Esophagus squamous epithelium (tissue), 5 donors: ENCODE measurements around the gene KLHL29. TPM values are rescaled to one million over a fixed set of nuclear protein-coding genes. Genes with fewer than 3 reads are reported as not detected.

ENCODE experiments used
- DNase-seq: peaks from one replicate; lab custom pipeline; 2025; lab: John Stamatoyannopoulos, UW
- H3K27ac ChIP-seq, 4 donors: fragments of 200-600 bp; sonication (generic); one replicate each; pipeline ENCODE4 v1.5.1; 2016 to 2019; ENCODE audit warnings: mild to moderate bottlenecking in 1 of 4
- H3K27me3 ChIP-seq, 4 donors: fragments of 200-600 bp; sonication (generic); 1 replicate in 3 of 4; 2 replicates in 1 of 4; pipeline versions ENCODE4 v1.5.1 to v1.6.0; 2017 to 2021; ENCODE audit warnings: antibody characterized with exemption in 1 of 4
- H3K36me3 ChIP-seq, 3 donors: fragments of 200-600 bp; sonication (generic); one replicate each; pipeline ENCODE4 v1.5.1; 2016 to 2019
- H3K4me1 ChIP-seq, 3 donors: fragments of 200-600 bp; sonication (generic); one replicate each; pipeline ENCODE4 v1.5.1; 2017 to 2019
- H3K4me3 ChIP-seq, 4 donors: fragments of 200-600 bp; sonication (generic); 1 replicate in 3 of 4; 2 replicates in 1 of 4; pipeline ENCODE4 v1.5.1; 2016 to 2019; ENCODE audit warnings: mild to moderate bottlenecking in 2 of 4, moderate library complexity in 1 of 4
- H3K9me3 ChIP-seq, 3 donors: fragments of 200-600 bp; sonication (generic); one replicate each; pipeline ENCODE4 v1.5.1; 2016 to 2019
- POLR2A ChIP-seq, 4 donors: fragments of 450-650 bp; IDR thresholded peaks; one replicate each; pipeline ENCODE4 v1.6.1; 2017; ENCODE audit warnings: antibody characterized with exemption in 4 of 4, mild to moderate bottlenecking in 4 of 4, moderate library complexity in 3 of 4
- WGBS, 2 donors: methylation state at CpG; one replicate each; pipeline ENCODE4 v1.1.5; 2018; 5-methylcytosine and 5-hydroxymethylcytosine counted together
- intact Hi-C: fragments of 100-400 bp; cut with DNase I; formaldehyde crosslinking; loops from one replicate; pipeline ENCODE4 v1.15.0; 2022
- total RNA-seq, 4 donors: library from RNA; depleted of rRNA; stranded (reverse); fragments of >200 nt; gene quantifications; one replicate each; pipeline ENCODE4 v1.1.0, GENCODE V29; 2016
- TF ChIP-seq, protein P1 (sequence below), 6 experiments: fragments of 450-650 bp in 4 of 6; fragments of 200-600 bp in 2 of 6; sonication (generic) in 2 of 6; IDR thresholded peaks; one replicate each; pipeline ENCODE4 v1.5.1; 2016 to 2019; ENCODE audit warnings: antibody characterized with exemption in 6 of 6, mild to moderate bottlenecking in 4 of 6, moderate library complexity in 4 of 6
- donor health status: DM: yes; HTN: yes; CAD: no.

KLHL29 gene
- total RNA-seq, 4 donors from 2014 or later: 3.4 to 11.8 (median 5.9) TPM

GRCh38 chr2:23441414-23441813, 56.4 kb downstream of the KLHL29 start:
- H3K4me1 ChIP-seq: peaks cover 0 to 6% (median 5%) of the 10 kb centered on the region in 3 donors
- no peaks in the 10 kb centered on the region for H3K36me3 ChIP-seq
- DNase-seq: no peak
- H3K4me3 ChIP-seq: no peak overlapping the region
- TF ChIP-seq, protein P1, sequence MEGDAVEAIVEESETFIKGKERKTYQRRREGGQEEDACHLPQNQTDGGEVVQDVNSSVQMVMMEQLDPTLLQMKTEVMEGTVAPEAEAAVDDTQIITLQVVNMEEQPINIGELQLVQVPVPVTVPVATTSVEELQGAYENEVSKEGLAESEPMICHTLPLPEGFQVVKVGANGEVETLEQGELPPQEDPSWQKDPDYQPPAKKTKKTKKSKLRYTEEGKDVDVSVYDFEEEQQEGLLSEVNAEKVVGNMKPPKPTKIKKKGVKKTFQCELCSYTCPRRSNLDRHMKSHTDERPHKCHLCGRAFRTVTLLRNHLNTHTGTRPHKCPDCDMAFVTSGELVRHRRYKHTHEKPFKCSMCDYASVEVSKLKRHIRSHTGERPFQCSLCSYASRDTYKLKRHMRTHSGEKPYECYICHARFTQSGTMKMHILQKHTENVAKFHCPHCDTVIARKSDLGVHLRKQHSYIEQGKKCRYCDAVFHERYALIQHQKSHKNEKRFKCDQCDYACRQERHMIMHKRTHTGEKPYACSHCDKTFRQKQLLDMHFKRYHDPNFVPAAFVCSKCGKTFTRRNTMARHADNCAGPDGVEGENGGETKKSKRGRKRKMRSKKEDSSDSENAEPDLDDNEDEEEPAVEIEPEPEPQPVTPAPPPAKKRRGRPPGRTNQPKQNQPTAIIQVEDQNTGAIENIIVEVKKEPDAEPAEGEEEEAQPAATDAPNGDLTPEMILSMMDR (IDR thresholded peaks at IDR 0.05): no peak
- TF ChIP-seq POLR2A (IDR thresholded peaks at IDR 0.05): no peak
- WGBS, 2 donors: 85 to 100% methylated on average over 1 of the region's 1 CpG
- peaks cover 0 to 13% (median 0%) of the 10 kb centered on the region in 3 donors for H3K9me3 ChIP-seq
- no peak overlapping the region for H3K27ac ChIP-seq
- intact Hi-C loops: no loop called here
- no peaks in the 10 kb centered on the region for H3K27me3 ChIP-seq

GRCh38 chr2:23445450-23445868, 60.5 kb downstream of the KLHL29 start:
- DNase-seq: no peak
- H3K4me1 ChIP-seq: peaks cover 0 to 6% (median 0%) of the 10 kb centered on the region in 3 donors
- H3K9me3 ChIP-seq: peaks cover 0 to 13% (median 0%) of the 10 kb centered on the region in 3 donors
- 45 to 53% methylated on average over 4 of the region's 4 CpGs for WGBS, 2 donors
- H3K27ac ChIP-seq: no peak overlapping the region
- intact Hi-C loops: no loop called here
- no peak overlapping the region for H3K4me3 ChIP-seq
- no peaks in the 10 kb centered on the region for H3K27me3 ChIP-seq
- TF ChIP-seq, protein P1 (IDR thresholded peaks at IDR 0.05): no peak
- TF ChIP-seq POLR2A (IDR thresholded peaks at IDR 0.05): no peak
- H3K36me3 ChIP-seq: no peaks in the 10 kb centered on the region

GRCh38 chr2:23446916-23447315, 61.9 kb downstream of the KLHL29 start:
- peaks cover 0 to 6% (median 0%) of the 10 kb centered on the region in 3 donors for H3K4me1 ChIP-seq
- TF ChIP-seq POLR2A (IDR thresholded peaks at IDR 0.05): no peak
- TF ChIP-seq, protein P1 (IDR thresholded peaks at IDR 0.05): no peak
- no peak overlapping the region for H3K4me3 ChIP-seq
- no peaks in the 10 kb centered on the region for H3K27me3 ChIP-seq
- no peaks in the 10 kb centered on the region for H3K36me3 ChIP-seq
- no peak for DNase-seq
- H3K27ac ChIP-seq: no peak overlapping the region
- peaks cover 0 to 6% (median 0%) of the 10 kb centered on the region in 3 donors for H3K9me3 ChIP-seq
- 38 to 62% methylated on average over 5 of the region's 5 CpGs for WGBS, 2 donors
- intact Hi-C loops: no loop called here

GRCh38 chr2:23447405-23447804, 62.4 kb downstream of the KLHL29 start:
- intact Hi-C loops: no loop called here
- TF ChIP-seq, protein P1 (IDR thresholded peaks at IDR 0.05): no peak
- TF ChIP-seq POLR2A (IDR thresholded peaks at IDR 0.05): no peak
- no peak overlapping the region for H3K4me3 ChIP-seq
- WGBS, 2 donors: 60 to 65% methylated on average over 3 of the region's 3 CpGs
- no peak overlapping the region for H3K27ac ChIP-seq
- peaks cover 0 to 1% (median 0%) of the 10 kb centered on the region in 3 donors for H3K9me3 ChIP-seq
- no peak for DNase-seq
- H3K27me3 ChIP-seq: no peaks in the 10 kb centered on the region
- no peaks in the 10 kb centered on the region for H3K36me3 ChIP-seq
- H3K4me1 ChIP-seq: peaks cover 0 to 8% (median 0%) of the 10 kb centered on the region in 3 donors

GRCh38 chr2:23448906-23449305, 63.9 kb downstream of the KLHL29 start:
- intact Hi-C loops: no loop called here
- Histone ChIP-seq H3K27ac (peak overlapping the region in 1 of 4 donors; percentile 17), H3K4me3 (no peak overlapping the region), H3K27me3 (no peaks in the 10 kb centered on the region), H3K36me3 (no peaks in the 10 kb centered on the region), H3K9me3 (no peaks in the 10 kb centered on the region), H3K4me1 (peaks cover 3 to 23% (median 4%) of the 10 kb centered on the region in 3 donors)
- TF ChIP-seq, protein P1 (IDR thresholded peaks at IDR 0.05): no peak
- no peak for TF ChIP-seq POLR2A (IDR thresholded peaks at IDR 0.05)
- 63 to 85% methylated on average over 2 of the region's 2 CpGs for whole genome bisulfite sequencing, 2 donors
- DNase-seq: no peak
